Liver (tissue), 9 donors: ENCODE results near the gene ADH4. TPM values are rescaled to one million over a fixed set of nuclear protein-coding genes. Genes with fewer than 3 reads are reported as not detected.

Experiments used
- DNase-seq: peaks from one replicate; pipeline ENCODE4 v3.0.0-alpha.2; 2017; ENCODE audit warnings: low spot score
- H3K27ac ChIP-seq, 2 donors: one replicate each; pipeline ENCODE4 v1.7.0; 2013; ENCODE audit warnings: inconsistent platforms in 2 of 2, low read length in 2 of 2, control low read depth in 1 of 2, low read depth in 1 of 2, mild to moderate bottlenecking in 1 of 2
- H3K27me3 ChIP-seq, 4 donors: one replicate each; pipeline versions ENCODE4 v1.6.1 to v1.7.0; 2013; ENCODE audit warnings: low read length in 3 of 4, inconsistent platforms in 1 of 4, mild to moderate bottlenecking in 1 of 4, moderate library complexity in 1 of 4; ENCODE audit not compliant: control insufficient read depth in 4 of 4, insufficient read depth in 4 of 4
- H3K36me3 ChIP-seq, 4 donors: one replicate each; pipeline versions ENCODE4 v1.6.1 to v1.7.0; 2013; ENCODE audit warnings: low read length in 3 of 4, mild to moderate bottlenecking in 3 of 4, low read depth in 1 of 4, moderate library complexity in 1 of 4; ENCODE audit not compliant: control insufficient read depth in 4 of 4, insufficient read depth in 3 of 4
- H3K4me1 ChIP-seq, 4 donors: one replicate each; pipeline versions ENCODE4 v1.6.1 to v1.7.0; 2013; ENCODE audit warnings: low read length in 3 of 4, mild to moderate bottlenecking in 3 of 4, moderate library complexity in 1 of 4; ENCODE audit not compliant: control insufficient read depth in 4 of 4, insufficient read depth in 4 of 4
- H3K4me3 ChIP-seq, 3 donors: one replicate each; pipeline versions ENCODE4 v1.6.1 to v1.7.0; 2013; ENCODE audit warnings: low read length in 3 of 3, control low read depth in 1 of 3, low read depth in 1 of 3, mild to moderate bottlenecking in 1 of 3
- H3K9ac ChIP-seq, 2 donors: one replicate each; pipeline ENCODE4 v1.7.0; 2013; ENCODE audit warnings: low read length in 2 of 2, mild to moderate bottlenecking in 2 of 2, moderate library complexity in 2 of 2, control low read depth in 1 of 2, low read depth in 1 of 2
- H3K9me3 ChIP-seq, 4 donors: one replicate each; pipeline versions ENCODE4 v1.6.1 to v1.7.0; 2013; ENCODE audit warnings: low read length in 3 of 4; ENCODE audit not compliant: control insufficient read depth in 4 of 4
- CTCF ChIP-seq: fragments of 150-350 bp; IDR thresholded peaks from 2 replicates; pipeline ENCODE4 v1.5.1; 2017; ENCODE audit warnings: improper control_type of control experiment, low read depth, low read length; ENCODE audit not compliant: missing input control
- FOXA1 ChIP-seq: IDR thresholded peaks from 2 replicates; pipeline ENCODE4 v1.6.1; 2016; ENCODE audit warnings: antibody characterized with exemption
- FOXA2 ChIP-seq: IDR thresholded peaks from 2 replicates; pipeline ENCODE4 v1.6.1; 2016; ENCODE audit warnings: antibody characterized with exemption
- GABPA ChIP-seq, 2 donors: IDR thresholded peaks in 1 of 2; conservative IDR thresholded peaks in 1 of 2; 2 replicates each; pipeline ENCODE4 v1.6.1; 2016; ENCODE audit warnings: antibody characterized with exemption in 2 of 2, mild to moderate bottlenecking in 1 of 2, moderate library complexity in 1 of 2
- RAD21 ChIP-seq, 2 donors: IDR thresholded peaks; 2 replicates each; pipeline ENCODE4 v1.6.1; 2016; ENCODE audit warnings: antibody characterized with exemption in 2 of 2, mild to moderate bottlenecking in 2 of 2
- REST ChIP-seq: IDR thresholded peaks from 2 replicates; pipeline ENCODE4 v1.6.1; 2016; ENCODE audit warnings: antibody characterized with exemption, mild to moderate bottlenecking
- RXRA ChIP-seq, 2 donors: IDR thresholded peaks; 2 replicates each; pipeline ENCODE4 v1.6.1; 2017 to 2018; ENCODE audit warnings: antibody characterized with exemption in 2 of 2, mild to moderate bottlenecking in 1 of 2
- TAF1 ChIP-seq: conservative IDR thresholded peaks from 2 replicates; pipeline ENCODE4 v1.6.1; 2016; ENCODE audit warnings: antibody characterized with exemption, mild to moderate bottlenecking
- YY1 ChIP-seq: IDR thresholded peaks from 2 replicates; pipeline ENCODE4 v1.6.1; 2016; ENCODE audit warnings: antibody characterized with exemption, mild to moderate bottlenecking
- ZBTB33 ChIP-seq: IDR thresholded peaks from 2 replicates; pipeline ENCODE4 v1.6.1; 2016; ENCODE audit warnings: antibody characterized with exemption
- WGBS: extraction: QIAGEN DNeasy Blood & Tissue Kit; methylation state at CpG from one replicate; pipeline ENCODE4 v1.1.7; 2013; 5-methylcytosine and 5-hydroxymethylcytosine counted together
- polyA plus RNA-seq, 2 donors: library from polyadenylated mRNA; stranded (reverse) in 1 of 2; unstranded in 1 of 2; fragments of 200-250 nt in 1 of 2; fragments of >200 nt in 1 of 2; fragmentation: Nextera tagmentation in 1 of 2; extraction: Ambion mirVana in 1 of 2; gene quantifications; one replicate each; pipeline versions ENCODE4 v1.2.1 to v1.2.3, GENCODE V29; 2013 to 2015
- total RNA-seq, 2 donors: library from RNA; depleted of rRNA; stranded (reverse); fragments of >200 nt; gene quantifications; one replicate each; pipeline ENCODE4 v1.2.3, GENCODE V29; 2014
- donor health status: healthy.
- donor health status: healthy.
- donor health status: healthy.
- donor health status: healthy.
- donor health status: healthy.

Gene ADH4
- total and polyA plus RNA-seq, 4 donors, result 31.1 to 363 (median 146) TPM

GRCh38 chr4:99104153-99104552 lies 39.9 kb downstream of the ADH4 start (continued):
- no peak for TF ChIP-seq REST

- Histone ChIP-seq H3K36me3 (peaks cover 0 to 2% (median 0%) of the 10 kb centered on the region in 4 donors), H3K4me3 (no peak overlapping the region), H3K9ac (no peak overlapping the region), H3K9me3 (no peaks in the 10 kb centered on the region), H3K27ac (no peak overlapping the region), H3K4me1 (no peaks in the 10 kb centered on the region), H3K27me3 (no peaks in the 10 kb centered on the region)
- TF ChIP-seq TAF1, result no peak
- no peak for TF ChIP-seq FOXA2
- no peak for TF ChIP-seq RAD21 (IDR thresholded peaks at IDR 0.05)
- no peak for TF ChIP-seq YY1
- TF ChIP-seq FOXA1, result no peak
- TF ChIP-seq REST, result no peak
- no peak for TF ChIP-seq CTCF
- TF ChIP-seq RXRA (IDR thresholded peaks at IDR 0.05), result no peak
- DNase-seq, result no peak
Observed at GRCh38 chr4:99103166-99103565, 40.9 kb downstream of the ADH4 start.

- Histone ChIP-seq H3K9ac (no peak overlapping the region), H3K9me3 (no peaks in the 10 kb centered on the region), H3K27ac (no peak overlapping the region), H3K36me3 (peaks cover 0 to 2% (median 0%) of the 10 kb centered on the region in 4 donors), H3K27me3 (no peaks in the 10 kb centered on the region), H3K4me1 (no peaks in the 10 kb centered on the region), H3K4me3 (no peak overlapping the region)
- TF ChIP-seq ZBTB33 (no peak), REST (no peak), GABPA (IDR thresholded peaks at IDR 0.05 in 1 of 2, conservative IDR thresholded peaks at IDR 0.05 in 1 of 2) (no peak), RAD21 (IDR thresholded peaks at IDR 0.05) (no peak), RXRA (IDR thresholded peaks at IDR 0.05) (no peak)
- DNase-seq, result no peak
- over 99% methylated on average over 2 of the region's 2 CpGs for WGBS
Observed at GRCh38 chr4:99102634-99103033, 41.5 kb downstream of the ADH4 start.
